Epithelial cell of proximal tubule (primary cell): ENCODE measurements around the gene SMAD3. TPM values are rescaled to one million over a fixed set of nuclear protein-coding genes. Genes with fewer than 3 reads are reported as not detected.

Experiments used
- DNase-seq: peaks from one replicate; pipeline ENCODE4 v3.0.0-alpha.2; 2011; ENCODE audit warnings: low read depth
- H3K4me3 ChIP-seq: 2 replicates; pipeline ENCODE4 v1.5.1; 2011; ENCODE audit warnings: low read depth, mild to moderate bottlenecking, low read length
- CTCF ChIP-seq: conservative IDR thresholded peaks from 2 replicates; pipeline ENCODE4 v1.5.1; 2012; ENCODE audit warnings: low read depth, mild to moderate bottlenecking, low read length
- total RNA-seq: library from RNA; depleted of rRNA; stranded (reverse); fragments of >200 nt; gene quantifications from 2 replicates; pipeline ENCODE4 v1.2.3, GENCODE V29; 2015

Gene SMAD3
- total RNA-seq, 1 donor from 2014 or later: 97.4 TPM

GRCh38 chr15:67143646-67144045, 78.2 kb downstream of the SMAD3 start:
- no peak overlapping the region for H3K4me3 ChIP-seq
- DNase-seq: no peak
- no peak for TF ChIP-seq CTCF

GRCh38 chr15:67144609-67145311, 79.4 kb downstream of the SMAD3 start:
- no peak for TF ChIP-seq CTCF
- H3K4me3 ChIP-seq: no peak overlapping the region
- DNase-seq: no peak

GRCh38 chr15:67145312-67145610, 79.9 kb downstream of the SMAD3 start:
- DNase-seq: no peak
- no peak for TF ChIP-seq CTCF
- no peak overlapping the region for H3K4me3 ChIP-seq

- no peak for TF ChIP-seq CTCF
- DNase-seq: no peak
- H3K4me3 ChIP-seq: no peak overlapping the region
Measured at GRCh38 chr15:67145710-67146109, 80.3 kb downstream of the SMAD3 start.

- no peak overlapping the region for H3K4me3 ChIP-seq
- TF ChIP-seq CTCF: no peak
- no peak for DNase-seq
Measured at GRCh38 chr15:67146234-67146633, 80.8 kb downstream of the SMAD3 start.

- DNase-seq: no peak
- H3K4me3 ChIP-seq: no peak overlapping the region
- no peak for TF ChIP-seq CTCF
Measured at GRCh38 chr15:67146875-67147381, 81.5 kb downstream of the SMAD3 start.

GRCh38 chr15:67147396-67147949, 82.1 kb downstream of the SMAD3 start:
- no peak overlapping the region for H3K4me3 ChIP-seq
- TF ChIP-seq CTCF: no peak
- DNase-seq: no peak
